CD4-positive, alpha-beta memory T cell (primary cell): Measurements from ENCODE around the gene RSPH1. TPM values are rescaled to one million over a fixed set of nuclear protein-coding genes. Genes with fewer than 3 reads are reported as not detected.

Experiments
- CTCF ChIA-PET: fragments of 350-600 bp; sonication (Branson Sonifier 250); formaldehyde crosslinking; loops from one replicate; lab custom pipeline; 2021; ENCODE audit warnings: inconsistent platforms; ENCODE audit not compliant: partially characterized antibody; lab: Charles Lee
- POLR2A ChIA-PET: fragments of 350-600 bp; sonication (Branson Sonifier 250); formaldehyde crosslinking; loops from one replicate; lab custom pipeline; 2021; ENCODE audit not compliant: partially characterized antibody; lab: Charles Lee
- DNase-seq, 5 donors: peaks; one replicate each; pipeline versions ENCODE4 v3.0.0 to v3.0.0-alpha.2; 2020 to 2022; ENCODE audit warnings: mixed read lengths in 1 of 5
- H3K27ac ChIP-seq: one replicate; pipeline ENCODE4 v1.7.0; 2013; ENCODE audit warnings: low read depth, low read length
- H3K27me3 ChIP-seq: 2 replicates; pipeline ENCODE4 v1.7.0; 2013; ENCODE audit warnings: mild to moderate bottlenecking, low read length, moderate library complexity; ENCODE audit not compliant: insufficient read depth
- H3K36me3 ChIP-seq: 2 replicates; pipeline ENCODE4 v1.7.0; 2013; ENCODE audit warnings: mild to moderate bottlenecking, low read length, moderate library complexity; ENCODE audit not compliant: insufficient read depth
- H3K4me1 ChIP-seq: 2 replicates; pipeline ENCODE4 v1.7.0; 2013; ENCODE audit warnings: mild to moderate bottlenecking, low read length, moderate library complexity; ENCODE audit not compliant: insufficient read depth
- H3K4me3 ChIP-seq, 2 donors: one replicate each; pipeline ENCODE4 v1.7.0; 2013; ENCODE audit warnings: low read length in 2 of 2, mild to moderate bottlenecking in 1 of 2
- H3K9me3 ChIP-seq, 2 donors: one replicate each; pipeline ENCODE4 v1.7.0; 2013; ENCODE audit warnings: low read length in 2 of 2, control low read depth in 1 of 2; ENCODE audit not compliant: control insufficient read depth in 1 of 2
- H3K27ac Mint-ChIP-seq, 7 donors: one replicate each; pipeline ENCODE4 v1.8.0; 2020 to 2021; ENCODE audit warnings: mixed read lengths in 7 of 7, mild to moderate bottlenecking in 6 of 7, inconsistent platforms in 3 of 7, moderate library complexity in 3 of 7
- H3K27me3 Mint-ChIP-seq, 2 donors: one replicate each; pipeline ENCODE4 v1.8.0; 2020 to 2021; ENCODE audit warnings: mixed read lengths in 2 of 2
- H3K36me3 Mint-ChIP-seq, 2 donors: one replicate each; pipeline ENCODE4 v1.8.0; 2020 to 2021; ENCODE audit warnings: mixed read lengths in 2 of 2, inconsistent platforms in 1 of 2, mild to moderate bottlenecking in 1 of 2
- H3K4me1 Mint-ChIP-seq, 4 donors: one replicate each; pipeline ENCODE4 v1.8.0; 2020 to 2021; ENCODE audit warnings: mixed read lengths in 4 of 4, mild to moderate bottlenecking in 1 of 4
- H3K4me3 Mint-ChIP-seq, 8 donors: one replicate each; pipeline ENCODE4 v1.8.0; 2020 to 2021; ENCODE audit warnings: mixed read lengths in 8 of 8, mild to moderate bottlenecking in 7 of 8, moderate library complexity in 6 of 8, inconsistent platforms in 3 of 8
- H3K9me3 Mint-ChIP-seq, 8 donors: one replicate each; pipeline ENCODE4 v1.8.0; 2020 to 2021; ENCODE audit warnings: mixed read lengths in 8 of 8, mild to moderate bottlenecking in 5 of 8, inconsistent platforms in 3 of 8, moderate library complexity in 1 of 8
- intact Hi-C: fragments of 100-400 bp; cut with micrococcal nuclease; formaldehyde crosslinking; loops from one replicate; pipeline ENCODE4 v1.15.1; 2023
- polyA plus RNA-seq, 2 donors: library from polyadenylated mRNA; unstranded; fragments of 300-500 nt; fragmentation: Illumina TruSeq; gene quantifications; one replicate each; pipeline ENCODE4 v1.2.3, GENCODE V29; 2021
- total RNA-seq, 2 experiments: library from RNA; stranded (reverse); gene quantifications; one replicate each; pipeline ENCODE4 v1.2.3, GENCODE V29; 2021

Gene RSPH1
- total and polyA plus RNA-seq, 4 experiments from 2014 or later, result not detected

DNA sequence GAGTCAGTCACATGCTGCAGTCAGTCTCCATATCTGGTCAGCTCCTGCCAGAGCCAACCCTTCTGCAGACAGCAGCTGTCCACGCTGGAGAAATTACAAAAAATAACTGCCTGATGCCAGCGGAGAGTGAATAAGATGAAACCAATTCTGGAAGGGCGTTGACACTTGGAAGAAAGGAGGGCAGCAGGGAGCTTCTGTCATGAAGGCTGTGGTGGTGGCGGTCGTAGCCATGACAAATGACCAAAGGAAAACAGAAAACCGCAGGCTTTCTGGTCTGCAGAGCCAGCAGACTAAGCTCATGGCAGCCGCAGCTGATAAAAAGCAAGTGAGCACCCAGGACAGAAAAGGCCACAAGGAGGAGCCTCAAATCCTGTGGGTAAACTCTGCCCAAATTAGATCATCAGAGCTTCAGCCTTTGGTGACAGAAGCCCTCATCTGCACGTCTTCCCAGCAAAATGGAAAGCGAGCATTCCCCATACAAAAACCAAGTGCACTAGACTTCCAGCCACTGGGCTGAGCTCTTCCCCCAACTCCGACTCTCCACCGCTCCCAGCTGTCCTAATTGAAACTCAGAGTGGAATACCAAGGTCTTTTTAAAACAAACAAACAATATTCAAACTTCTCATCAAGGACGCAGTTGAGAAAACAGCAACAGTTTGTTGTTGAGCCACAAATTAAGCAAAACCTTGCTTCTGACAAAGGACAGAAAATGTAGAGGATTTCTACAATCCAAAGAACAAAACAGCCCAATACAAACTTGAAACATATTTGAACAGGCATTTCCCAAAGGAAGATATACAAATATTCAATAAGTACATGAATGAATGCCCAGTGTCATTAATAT lies 28.7 kb downstream of the RSPH1 start:
- Histone ChIP-seq H3K27ac (no peak overlapping the region), H3K36me3 (no peaks in the 10 kb centered on the region), H3K27me3 (no peaks in the 10 kb centered on the region), H3K9me3 (no peaks in the 10 kb centered on the region), H3K4me1 (peaks cover 30% of the 10 kb centered on the region), H3K4me3 (no peak overlapping the region)
- CTCF ChIA-PET, result interaction anchor here (0.7 to 2.3 kb wide), 2 partner anchors 70 to 130 kb away, joined by 3 to 8 read pairs; no protein-coding TSS in a partner anchor
- Mint-ChIP-seq H3K27ac (peak overlapping the region in 4 of 7 donors; percentile 3 to 63 (median 26)), H3K4me1 (peaks cover 28 to 49% (median 33%) of the 10 kb centered on the region in 4 donors), H3K27me3 (no peaks in the 10 kb centered on the region), H3K36me3 (no peaks in the 10 kb centered on the region), H3K4me3 (no peak overlapping the region), H3K9me3 (no peaks in the 10 kb centered on the region)
- intact Hi-C loops, result no loop called here
- no peak for DNase-seq
- POLR2A ChIA-PET, result interaction anchor here (1.1 to 1.2 kb wide), 2 partner anchors 11 to 60 kb away, joined by 4 read pairs; no protein-coding TSS in a partner anchor

DNA sequence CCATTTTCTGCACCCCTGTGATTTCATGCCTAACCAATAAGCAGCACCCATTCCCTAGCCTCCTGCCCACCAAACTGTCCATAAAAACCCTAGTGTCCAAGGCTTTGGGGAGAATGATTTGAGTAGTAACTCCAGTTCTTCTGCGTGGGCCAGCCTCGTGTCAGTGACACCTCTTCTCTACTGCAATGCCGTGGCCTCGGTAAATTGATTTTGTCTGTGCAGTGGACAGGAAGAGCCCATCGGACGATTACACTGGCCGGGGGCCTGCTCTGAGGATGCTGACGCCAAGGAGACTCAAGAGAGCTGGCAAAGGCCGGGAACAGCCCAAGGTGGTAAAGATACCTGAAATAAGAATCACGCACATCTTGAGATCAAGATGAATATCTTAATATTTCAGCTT lies 29.3 kb downstream of the RSPH1 start:
- no peaks in the 10 kb centered on the region for H3K27me3 Mint-ChIP-seq
- peaks cover 28 to 56% (median 37%) of the 10 kb centered on the region in 4 donors for H3K4me1 Mint-ChIP-seq
- DNase-seq, result no peak
- no peaks in the 10 kb centered on the region for H3K27me3 ChIP-seq
- H3K36me3 Mint-ChIP-seq, result no peaks in the 10 kb centered on the region
- ChIA-PET POLR2A (interaction anchor here (1.1 to 1.2 kb wide), 2 partner anchors 11 to 61 kb away, joined by 4 read pairs; no protein-coding TSS in a partner anchor), CTCF (interaction anchor here (2.3 kb wide), 1 partner anchor 130 kb away, joined by 8 read pairs; no protein-coding TSS in a partner anchor)
- no peak overlapping the region for H3K4me3 Mint-ChIP-seq
- H3K9me3 ChIP-seq, result no peaks in the 10 kb centered on the region
- H3K27ac ChIP-seq, result no peak overlapping the region
- H3K4me3 ChIP-seq, result no peak overlapping the region
- peak overlapping the region in 3 of 7 donors; percentile 10 to 46 (median 30) for H3K27ac Mint-ChIP-seq
- intact Hi-C loops, result no loop called here
- no peaks in the 10 kb centered on the region for H3K9me3 Mint-ChIP-seq
- H3K36me3 ChIP-seq, result no peaks in the 10 kb centered on the region
- peaks cover 37% of the 10 kb centered on the region for H3K4me1 ChIP-seq

DNA sequence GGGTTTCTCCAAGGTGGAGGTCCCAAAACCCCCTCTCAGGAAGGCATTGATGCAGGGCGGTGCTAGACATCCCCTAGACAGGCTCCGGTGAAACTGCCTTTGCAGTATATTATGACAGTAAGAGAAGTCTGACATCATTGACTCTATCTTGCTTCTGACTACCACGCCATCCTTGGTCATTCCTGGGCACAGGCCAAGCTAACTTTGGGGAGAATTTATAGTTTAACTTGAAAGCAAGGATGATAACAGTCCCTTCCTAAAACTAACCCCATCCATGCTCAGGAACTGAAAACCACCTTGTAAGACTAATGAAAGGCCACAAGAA lies 30.3 kb downstream of the RSPH1 start:
- H3K9me3 Mint-ChIP-seq, result no peaks in the 10 kb centered on the region
- ChIA-PET POLR2A (interaction anchor here (1.1 kb wide), 1 partner anchor 10 kb away, joined by 3 read pairs; no protein-coding TSS in a partner anchor), CTCF (no interaction called here)
- H3K4me1 Mint-ChIP-seq, result peaks cover 34 to 65% (median 43%) of the 10 kb centered on the region in 4 donors
- H3K27me3 Mint-ChIP-seq, result no peaks in the 10 kb centered on the region
- H3K36me3 Mint-ChIP-seq, result no peaks in the 10 kb centered on the region
- no peak for DNase-seq
- H3K36me3 ChIP-seq, result no peaks in the 10 kb centered on the region
- no peaks in the 10 kb centered on the region for H3K27me3 ChIP-seq
- peak overlapping the region in 5 of 7 donors; percentile 61 to 98 (median 78) for H3K27ac Mint-ChIP-seq
- peak overlapping the region in 1 of 8 donors; percentile 31 for H3K4me3 Mint-ChIP-seq
- H3K9me3 ChIP-seq, result no peaks in the 10 kb centered on the region
- H3K27ac ChIP-seq, result no peak overlapping the region
- no peak overlapping the region for H3K4me3 ChIP-seq
- intact Hi-C loops, result no loop called here
- H3K4me1 ChIP-seq, result peaks cover 44% of the 10 kb centered on the region

DNA sequence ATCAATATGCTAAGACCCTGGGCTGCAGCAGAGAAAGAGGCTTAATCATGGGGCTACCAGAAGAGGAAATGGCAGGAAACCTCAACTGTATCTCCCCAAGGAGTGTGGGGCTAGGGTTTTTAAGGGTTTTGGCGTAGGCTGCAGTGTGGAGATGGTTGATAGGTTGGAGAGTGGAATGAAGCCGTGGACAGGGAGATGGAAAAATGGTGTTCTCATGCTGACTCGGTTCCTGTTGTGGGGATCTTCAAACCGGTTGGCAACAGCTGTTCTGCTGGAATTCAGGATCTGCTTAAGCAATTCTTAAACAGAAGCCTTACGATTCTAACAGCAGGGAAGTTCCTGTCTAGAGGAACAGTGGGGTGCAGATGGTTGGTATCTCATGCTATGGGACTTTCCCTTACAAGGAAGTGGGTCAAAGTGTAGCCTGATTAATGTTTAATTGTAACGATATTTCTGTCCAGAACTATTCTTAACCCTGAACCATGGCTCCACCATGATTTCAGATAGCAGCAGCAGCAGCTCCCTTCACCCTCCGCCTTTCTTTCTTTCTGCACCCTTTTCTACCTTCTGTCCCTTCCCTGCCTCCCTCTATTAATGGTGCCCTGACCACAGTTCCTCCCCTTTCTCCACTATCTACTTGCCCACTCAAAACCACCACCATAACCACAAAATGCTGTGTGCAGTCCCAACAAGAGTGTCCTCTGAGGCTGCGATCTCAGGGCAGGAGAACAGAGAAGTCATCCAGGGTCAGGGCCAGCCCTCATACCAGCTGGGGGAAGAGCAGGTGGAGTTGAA lies 30.8 kb downstream of the RSPH1 start:
- Histone ChIP-seq H3K4me3 (no peak overlapping the region), H3K9me3 (no peaks in the 10 kb centered on the region), H3K4me1 (peaks cover 48% of the 10 kb centered on the region), H3K36me3 (no peaks in the 10 kb centered on the region), H3K27ac (no peak overlapping the region), H3K27me3 (no peaks in the 10 kb centered on the region)
- Mint-ChIP-seq H3K27ac (peak overlapping the region in 6 of 7 donors; percentile 78 to 98 (median 92)), H3K4me1 (peaks cover 36 to 71% (median 48%) of the 10 kb centered on the region in 4 donors), H3K27me3 (no peaks in the 10 kb centered on the region), H3K4me3 (peak overlapping the region in 6 of 8 donors; percentile 3 to 66 (median 45)), H3K9me3 (no peaks in the 10 kb centered on the region), H3K36me3 (no peaks in the 10 kb centered on the region)
- intact Hi-C loops, result no loop called here
- ChIA-PET CTCF (no interaction called here), POLR2A (interaction anchor here (1.1 kb wide), 1 partner anchor 9 kb away, joined by 3 read pairs; no protein-coding TSS in a partner anchor)
- DNase-seq, result peak in 1 of 5 donors; percentile 23

DNA sequence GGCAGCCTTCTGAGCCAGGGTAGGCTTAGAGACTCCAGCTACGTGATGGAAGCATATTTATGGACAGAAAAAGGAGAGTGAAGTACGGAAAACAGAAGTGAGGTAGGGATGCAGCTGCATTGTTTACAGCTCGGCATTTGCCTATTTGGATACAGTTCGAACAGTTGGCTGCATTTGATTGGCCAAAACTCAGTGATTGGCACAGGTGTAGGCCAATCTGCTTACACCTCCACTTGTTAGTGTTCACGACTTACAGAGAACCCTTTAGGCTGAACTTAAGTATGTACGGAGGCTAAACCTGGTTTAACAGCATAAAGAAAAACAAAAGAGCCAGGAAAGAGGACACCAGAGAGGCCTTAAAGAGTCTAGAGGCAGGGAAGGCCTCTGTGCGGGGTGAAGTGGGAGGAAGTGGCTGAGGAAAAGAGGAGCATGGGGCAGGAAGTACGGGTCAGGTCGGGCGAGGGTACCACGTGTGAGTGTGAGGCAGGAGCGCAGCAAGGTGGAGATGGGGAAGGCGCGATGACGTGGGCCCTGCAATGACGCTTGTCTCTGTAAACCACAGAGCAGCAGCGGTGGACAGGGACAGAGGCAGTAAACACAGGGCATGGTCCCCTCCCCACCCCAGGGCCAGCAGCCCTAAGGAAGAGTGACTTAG lies 32.0 kb downstream of the RSPH1 start:
- H3K4me1 Mint-ChIP-seq, result peaks cover 37 to 75% (median 48%) of the 10 kb centered on the region in 4 donors
- peaks cover 48% of the 10 kb centered on the region for H3K4me1 ChIP-seq
- no peak overlapping the region for H3K4me3 ChIP-seq
- H3K9me3 Mint-ChIP-seq, result no peaks in the 10 kb centered on the region
- no peaks in the 10 kb centered on the region for H3K36me3 Mint-ChIP-seq
- no peaks in the 10 kb centered on the region for H3K27me3 ChIP-seq
- no peaks in the 10 kb centered on the region for H3K27me3 Mint-ChIP-seq
- POLR2A ChIA-PET, result no interaction called here
- H3K4me3 Mint-ChIP-seq, result peak overlapping the region in 7 of 8 donors; percentile 18 to 88 (median 73)
- CTCF ChIA-PET, result no interaction called here
- peak overlapping the region; percentile 58 to 98 (median 91) for H3K27ac Mint-ChIP-seq
- H3K27ac ChIP-seq, result peak overlapping the region; percentile 22
- no peaks in the 10 kb centered on the region for H3K36me3 ChIP-seq
- DNase-seq, result peak; percentile 69 to 87 (median 77)
- H3K9me3 ChIP-seq, result no peaks in the 10 kb centered on the region
- intact Hi-C loops, result loop anchor here (5.0 kb wide), 1 partner anchor 33 kb away; the partner anchor contains the start of gene RSPH1

DNA sequence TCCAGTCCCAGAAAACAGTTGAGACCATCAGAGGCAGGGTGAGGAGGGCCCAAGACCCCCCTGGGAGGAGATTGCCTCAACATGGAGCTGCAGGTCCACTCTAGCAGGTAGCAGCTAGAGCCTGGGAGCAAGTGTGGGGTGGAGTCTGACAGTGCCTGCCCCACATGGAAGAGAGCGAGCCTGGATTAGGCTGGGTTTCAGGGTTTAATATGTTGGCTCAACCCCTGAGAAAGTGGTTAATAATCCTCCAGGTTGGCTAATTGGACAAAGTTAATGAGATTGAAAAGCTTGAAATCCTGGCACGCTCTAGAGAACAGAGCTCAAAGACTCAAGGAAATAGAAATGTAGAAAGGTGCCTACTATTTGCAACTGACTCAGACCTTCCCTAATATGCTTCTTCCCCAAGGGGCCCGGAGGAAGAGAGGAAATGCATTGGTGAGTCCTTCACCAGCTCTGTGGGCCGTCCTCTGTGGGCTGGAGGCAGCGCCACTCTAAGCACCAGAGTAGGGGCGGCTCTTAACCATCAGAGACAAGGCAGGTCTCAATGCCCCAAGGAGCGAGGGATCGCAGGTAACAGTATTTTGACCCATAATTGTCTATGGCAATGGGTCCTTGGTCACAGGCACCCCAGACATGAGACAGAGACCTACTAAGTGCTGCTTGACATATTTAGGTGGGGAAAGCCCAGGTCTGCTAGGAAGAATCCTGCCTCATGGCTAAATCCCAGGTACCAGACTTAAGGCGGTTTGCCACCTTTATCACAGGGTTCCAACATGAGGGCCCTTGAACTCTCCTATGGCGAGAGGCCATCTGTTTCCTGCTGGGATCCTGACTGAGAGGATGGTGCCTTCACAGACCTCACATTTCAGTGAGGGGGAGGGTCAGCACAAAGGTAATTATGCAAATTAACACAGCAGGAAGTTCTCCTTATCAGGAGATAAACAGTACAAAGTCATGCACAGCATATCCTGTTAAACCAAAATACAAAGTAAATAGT lies 33.8 kb downstream of the RSPH1 start:
- POLR2A ChIA-PET, result interaction anchor here (0.6 kb wide), 1 partner anchor 65 kb away, joined by 3 read pairs; no protein-coding TSS in a partner anchor
- H3K4me3 ChIP-seq, result no peak overlapping the region
- no peak overlapping the region for H3K27ac ChIP-seq
- Mint-ChIP-seq H3K27me3 (no peaks in the 10 kb centered on the region), H3K36me3 (no peaks in the 10 kb centered on the region), H3K4me1 (peaks cover 35 to 69% (median 48%) of the 10 kb centered on the region in 4 donors), H3K27ac (peak overlapping the region in 5 of 7 donors; percentile 54 to 96 (median 89)), H3K9me3 (no peaks in the 10 kb centered on the region), H3K4me3 (peak overlapping the region in 1 of 8 donors; percentile 22)
- intact Hi-C loops, result loop anchor here (5.0 kb wide), 1 partner anchor 35 kb away; the partner anchor contains the start of gene RSPH1
- no peaks in the 10 kb centered on the region for H3K27me3 ChIP-seq
- DNase-seq, result no peak
- H3K4me1 ChIP-seq, result peaks cover 48% of the 10 kb centered on the region
- CTCF ChIA-PET, result no interaction called here
- H3K9me3 ChIP-seq, result no peaks in the 10 kb centered on the region
- H3K36me3 ChIP-seq, result no peaks in the 10 kb centered on the region
